ENCODE results near the gene LIX1L.

LIX1L gene

DNA sequence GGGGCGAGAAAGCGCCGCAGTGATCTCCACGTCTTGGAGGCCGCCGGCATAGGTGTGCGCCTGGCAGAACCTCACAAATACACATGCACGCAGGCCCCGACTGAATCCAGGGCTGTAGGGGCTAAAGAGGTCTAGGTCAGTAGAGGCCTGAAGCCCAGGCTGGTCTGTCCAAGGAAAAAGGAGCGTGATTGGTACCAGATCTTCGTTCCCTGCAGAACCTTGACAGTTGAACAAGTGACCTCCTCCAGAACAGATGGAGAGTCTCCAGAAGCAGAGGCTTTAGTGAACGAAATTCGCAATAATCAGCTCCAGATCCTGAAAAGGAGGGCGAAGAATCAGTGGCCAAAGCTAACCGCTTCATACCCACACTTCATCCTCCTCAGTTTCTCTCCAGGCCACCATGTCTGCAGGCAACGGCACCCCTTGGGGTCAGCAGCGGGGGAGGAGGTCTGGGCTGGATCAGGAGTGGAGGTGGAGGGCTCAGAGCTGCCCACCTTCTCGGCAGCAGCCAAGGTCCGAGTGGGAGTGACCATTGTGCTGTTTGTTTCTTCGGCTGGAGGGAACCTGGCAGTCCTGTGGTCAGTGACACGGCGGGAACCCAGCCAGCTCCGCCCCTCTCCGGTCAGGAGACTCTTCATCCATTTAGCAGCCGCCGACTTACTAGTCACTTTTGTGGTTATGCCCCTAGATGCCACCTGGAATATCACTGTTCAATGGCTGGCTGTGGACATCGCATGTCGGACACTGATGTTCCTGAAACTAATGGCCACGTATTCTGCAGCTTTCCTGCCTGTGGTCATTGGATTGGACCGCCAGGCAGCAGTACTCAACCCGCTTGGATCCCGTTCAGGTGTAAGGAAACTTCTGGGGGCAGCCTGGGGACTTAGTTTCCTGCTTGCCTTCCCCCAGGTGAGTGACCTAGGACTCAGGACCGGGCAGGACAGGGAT, 38.6 kb downstream of the LIX1L start:
- Histone ChIP-seq H3K27ac (peak overlapping the region; percentile 38), H4K20me1 (ENCODE audit: insufficient read depth) (no peaks in the 10 kb centered on the region), H2AFZ (ENCODE audit: low read depth) (peak overlapping the region; percentile 77)

DNA sequence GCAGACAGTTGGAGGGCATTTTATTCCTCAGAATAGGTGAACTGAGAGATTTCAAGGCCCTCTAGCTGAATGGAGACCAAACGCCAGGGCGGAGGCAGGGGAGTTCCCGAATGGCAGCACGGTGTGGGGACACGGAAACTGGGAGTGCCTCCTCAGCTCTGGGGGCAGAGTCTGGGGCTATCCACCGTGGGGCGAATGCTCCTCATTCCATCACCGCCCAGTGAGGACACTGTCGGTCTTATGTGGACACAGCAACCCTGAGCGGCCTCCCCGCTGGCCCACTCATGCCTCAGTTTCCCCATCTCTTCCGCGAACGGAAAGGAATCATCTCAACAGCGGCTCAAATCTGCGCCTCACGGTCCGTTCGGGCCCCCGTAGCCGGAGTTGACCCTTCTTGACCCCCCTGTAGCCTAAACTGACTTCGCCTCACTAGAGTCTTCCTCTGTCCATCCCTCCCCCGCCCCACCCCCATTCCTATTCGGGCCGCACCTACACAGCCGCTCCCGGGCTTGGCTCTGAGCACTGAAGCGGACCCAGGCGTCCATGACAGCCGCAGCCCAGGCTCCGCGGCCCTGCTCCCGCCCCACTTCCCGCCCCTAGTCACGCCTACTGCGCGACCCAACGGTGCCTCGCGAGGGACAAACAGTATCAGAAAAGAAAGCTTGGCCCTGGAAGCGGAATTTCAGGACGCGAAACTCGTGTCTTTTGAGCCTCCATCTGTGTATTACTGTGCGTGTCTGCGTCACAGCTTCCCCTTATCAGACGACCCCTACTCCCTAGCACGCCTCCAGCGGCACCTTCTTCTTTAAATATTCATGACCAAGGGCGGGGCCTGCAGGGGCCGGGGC, 39.4 kb downstream of the LIX1L start, which contains the start of gene PEX11B:
PEX11B (minus strand) TSS at position 574 of the 848 bp plus-strand sequence; CDS start at position 545, 29 bp downstream.
- Histone ChIP-seq H3K79me2 (ENCODE audit: insufficient read depth, low read depth) (no peaks in the 10 kb centered on the region), H3K27me3 (ENCODE audit: insufficient read depth, low read depth) (no peaks in the 10 kb centered on the region), H3K4me2 (peak within 1 kb of the TSS; percentile 86), H3K36me3 (ENCODE audit: insufficient read depth) (no peaks in the 10 kb centered on the region), H2AFZ (ENCODE audit: low read depth) (peak within 1 kb of the TSS; percentile 77), H3K27ac (peak within 1 kb of the TSS; percentile 38), H3K9ac (peak within 1 kb of the TSS; percentile 46), H3K4me1 (ENCODE audit: low read depth, poor library complexity, severe bottlenecking) (peaks cover 24% of the 10 kb centered on the region), H4K20me1 (ENCODE audit: insufficient read depth) (no peaks in the 10 kb centered on the region), H3K4me3 (IDR thresholded peaks at IDR 0.05; ENCODE audit: insufficient read depth, low read depth, low read length) (peak within 1 kb of the TSS; percentile 98)
- TF ChIP-seq, protein P1, sequence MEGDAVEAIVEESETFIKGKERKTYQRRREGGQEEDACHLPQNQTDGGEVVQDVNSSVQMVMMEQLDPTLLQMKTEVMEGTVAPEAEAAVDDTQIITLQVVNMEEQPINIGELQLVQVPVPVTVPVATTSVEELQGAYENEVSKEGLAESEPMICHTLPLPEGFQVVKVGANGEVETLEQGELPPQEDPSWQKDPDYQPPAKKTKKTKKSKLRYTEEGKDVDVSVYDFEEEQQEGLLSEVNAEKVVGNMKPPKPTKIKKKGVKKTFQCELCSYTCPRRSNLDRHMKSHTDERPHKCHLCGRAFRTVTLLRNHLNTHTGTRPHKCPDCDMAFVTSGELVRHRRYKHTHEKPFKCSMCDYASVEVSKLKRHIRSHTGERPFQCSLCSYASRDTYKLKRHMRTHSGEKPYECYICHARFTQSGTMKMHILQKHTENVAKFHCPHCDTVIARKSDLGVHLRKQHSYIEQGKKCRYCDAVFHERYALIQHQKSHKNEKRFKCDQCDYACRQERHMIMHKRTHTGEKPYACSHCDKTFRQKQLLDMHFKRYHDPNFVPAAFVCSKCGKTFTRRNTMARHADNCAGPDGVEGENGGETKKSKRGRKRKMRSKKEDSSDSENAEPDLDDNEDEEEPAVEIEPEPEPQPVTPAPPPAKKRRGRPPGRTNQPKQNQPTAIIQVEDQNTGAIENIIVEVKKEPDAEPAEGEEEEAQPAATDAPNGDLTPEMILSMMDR (conservative IDR thresholded peaks at IDR 0.05; ENCODE audit: low read depth, low read length), result peak; percentile 22; the same call in 1 of the 2 replicates

More for the DNA sequence above, 38.6 kb downstream of the LIX1L start:
- H3K4me3 ChIP-seq (IDR thresholded peaks at IDR 0.05; ENCODE audit: insufficient read depth, low read depth, low read length), result peak overlapping the region; percentile 98
- TF ChIP-seq, protein P1 (conservative IDR thresholded peaks at IDR 0.05; ENCODE audit: low read depth, low read length), result no peak; the same call in 1 of the 2 replicates
- no peaks in the 10 kb centered on the region for H3K36me3 ChIP-seq (ENCODE audit: insufficient read depth)
- H3K9ac ChIP-seq, result peak overlapping the region; percentile 46
- H3K27me3 ChIP-seq (ENCODE audit: insufficient read depth, low read depth), result no peaks in the 10 kb centered on the region
- H3K79me2 ChIP-seq (ENCODE audit: insufficient read depth, low read depth), result no peaks in the 10 kb centered on the region
- H3K4me2 ChIP-seq, result peak overlapping the region; percentile 86
- peaks cover 24% of the 10 kb centered on the region for H3K4me1 ChIP-seq (ENCODE audit: low read depth, poor library complexity, severe bottlenecking)

DNA sequence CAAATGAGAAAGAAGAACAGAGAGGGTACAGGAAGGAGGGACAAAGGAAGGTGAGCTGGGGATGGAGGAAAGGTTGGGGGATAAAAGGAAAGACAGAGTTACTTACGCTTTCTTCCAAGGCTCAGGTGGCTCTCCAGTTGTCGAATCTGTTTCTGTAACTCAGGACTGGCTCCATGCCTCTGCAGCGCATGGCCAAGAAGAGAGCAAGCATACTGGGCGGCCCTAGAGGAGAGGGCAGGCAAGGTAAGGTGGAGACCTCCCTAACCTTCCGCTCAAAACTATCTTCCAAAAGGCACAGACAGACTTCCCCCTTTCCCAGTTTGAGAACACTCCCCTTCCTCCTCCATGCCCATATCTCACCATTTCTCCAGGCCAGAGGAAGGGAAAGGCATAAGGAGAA, 40.2 kb downstream of the LIX1L start:
- no peaks in the 10 kb centered on the region for H3K36me3 ChIP-seq (ENCODE audit: insufficient read depth)
- H4K20me1 ChIP-seq (ENCODE audit: insufficient read depth), result no peaks in the 10 kb centered on the region
- H2AFZ ChIP-seq (ENCODE audit: low read depth), result peak overlapping the region; percentile 77; the same call in 1 of the 2 replicates
- H3K79me2 ChIP-seq (ENCODE audit: insufficient read depth, low read depth), result no peaks in the 10 kb centered on the region
- TF ChIP-seq, protein P1 (conservative IDR thresholded peaks at IDR 0.05; ENCODE audit: low read depth, low read length), result no peak
- peak overlapping the region; percentile 98 for H3K4me3 ChIP-seq (IDR thresholded peaks at IDR 0.05; ENCODE audit: insufficient read depth, low read depth, low read length)
- H3K27ac ChIP-seq, result no peak overlapping the region
- H3K4me1 ChIP-seq (ENCODE audit: low read depth, poor library complexity, severe bottlenecking), result peaks cover 24% of the 10 kb centered on the region
- H3K27me3 ChIP-seq (ENCODE audit: insufficient read depth, low read depth), result no peaks in the 10 kb centered on the region
- H3K9ac ChIP-seq, result peak overlapping the region; percentile 46; the same call in 1 of the 2 replicates
- H3K4me2 ChIP-seq, result peak overlapping the region; percentile 86

DNA sequence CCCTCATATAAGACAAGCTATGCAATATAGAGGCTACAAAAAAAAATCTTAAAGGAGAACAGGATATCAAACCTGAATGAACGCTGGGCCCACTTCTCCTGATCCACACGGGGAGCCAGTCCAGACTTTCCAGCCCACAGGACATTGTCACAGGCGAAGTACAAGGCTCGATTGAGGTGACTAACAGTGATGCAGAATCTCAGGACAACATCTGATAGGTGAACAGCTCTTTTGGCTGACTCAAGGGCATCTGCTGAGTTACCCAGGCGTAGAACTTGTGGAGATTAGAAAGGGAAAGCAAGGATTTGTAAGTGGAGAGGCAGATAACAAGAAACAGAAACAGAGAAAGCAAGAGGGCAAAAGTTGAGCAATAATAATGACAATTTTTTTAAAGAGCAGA, 41.1 kb downstream of the LIX1L start:
- Histone ChIP-seq H3K9ac (no peak overlapping the region), H3K4me1 (ENCODE audit: low read depth, poor library complexity, severe bottlenecking) (peaks cover 24% of the 10 kb centered on the region), H3K27me3 (ENCODE audit: insufficient read depth, low read depth) (no peaks in the 10 kb centered on the region), H2AFZ (ENCODE audit: low read depth) (no peak overlapping the region), H3K4me2 (no peak overlapping the region; the same call in 1 of the 2 replicates), H3K36me3 (ENCODE audit: insufficient read depth) (no peaks in the 10 kb centered on the region), H4K20me1 (ENCODE audit: insufficient read depth) (no peaks in the 10 kb centered on the region), H3K4me3 (IDR thresholded peaks at IDR 0.05; ENCODE audit: insufficient read depth, low read depth, low read length) (no peak overlapping the region), H3K27ac (no peak overlapping the region), H3K79me2 (ENCODE audit: insufficient read depth, low read depth) (no peaks in the 10 kb centered on the region)
- TF ChIP-seq, protein P1 (conservative IDR thresholded peaks at IDR 0.05; ENCODE audit: low read depth, low read length), result no peak

Measured in KMS-11 (cell line).